ENCODE results near the gene OR4X1. TPM values are rescaled to one million over a fixed set of nuclear protein-coding genes. Genes with fewer than 3 reads are reported as not detected.

Gene OR4X1
- polyA plus RNA-seq, 1 donor from 2014 or later: not detected

DNA sequence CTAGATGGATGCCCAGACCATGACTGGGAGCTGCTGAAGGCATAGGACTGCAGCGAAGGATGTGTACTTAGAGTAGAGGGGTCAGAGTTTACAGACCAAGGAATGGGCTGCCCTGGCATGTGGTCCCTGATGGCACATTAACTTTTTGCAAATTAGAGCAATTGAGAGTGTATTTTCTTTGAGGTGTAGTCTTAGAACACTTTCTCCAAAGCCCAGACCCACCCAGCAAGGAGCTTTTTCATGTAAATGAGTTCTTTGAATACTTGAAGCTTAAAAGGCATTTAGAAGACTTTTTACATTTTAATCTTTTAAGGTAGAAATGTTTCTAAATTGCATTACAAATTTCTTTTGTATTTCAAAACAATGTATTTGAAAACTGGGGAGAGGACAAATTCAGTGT is 8.9 kb downstream of the OR4X1 start:
- H3K9ac ChIP-seq (ENCODE audit: low read length): no peak overlapping the region
- H3F3A ChIP-seq (ENCODE audit: insufficient read depth, low read length, poor library complexity, severe bottlenecking): no peaks in the 10 kb centered on the region
- no peak overlapping the region for H3K4me3 ChIP-seq (ENCODE audit: low read length)
- no peak overlapping the region for H2AFZ ChIP-seq (ENCODE audit: low read depth, low read length)
- no peak overlapping the region for H3K27ac ChIP-seq (ENCODE audit: low read length)
- H4K20me1 ChIP-seq (ENCODE audit: insufficient read depth): no peaks in the 10 kb centered on the region
- no peaks in the 10 kb centered on the region for H3K9me2 ChIP-seq (ENCODE audit: insufficient read depth, low read length)
- H3K4me2 ChIP-seq (ENCODE audit: low read length): no peak overlapping the region
- TF ChIP-seq POLR2AphosphoS5 (IDR thresholded peaks at IDR 0.05) (no peak), SMC3 (conservative IDR thresholded peaks at IDR 0.05; ENCODE audit: poor library complexity) (no peak), MXI1 (conservative IDR thresholded peaks at IDR 0.05; ENCODE audit: poor library complexity, severe bottlenecking) (no peak), EZH2 (IDR thresholded peaks at IDR 0.05; ENCODE audit: borderline replicate concordance, insufficient read depth, low read length, poor library complexity, severe bottlenecking) (no peak), EP300 (conservative IDR thresholded peaks at IDR 0.05; ENCODE audit: poor library complexity, severe bottlenecking) (no peak), RAD21 (conservative IDR thresholded peaks at IDR 0.05) (no peak), TAF1 (IDR thresholded peaks at IDR 0.05; ENCODE audit: low read depth) (no peak)
- TF ChIP-seq, protein P1, sequence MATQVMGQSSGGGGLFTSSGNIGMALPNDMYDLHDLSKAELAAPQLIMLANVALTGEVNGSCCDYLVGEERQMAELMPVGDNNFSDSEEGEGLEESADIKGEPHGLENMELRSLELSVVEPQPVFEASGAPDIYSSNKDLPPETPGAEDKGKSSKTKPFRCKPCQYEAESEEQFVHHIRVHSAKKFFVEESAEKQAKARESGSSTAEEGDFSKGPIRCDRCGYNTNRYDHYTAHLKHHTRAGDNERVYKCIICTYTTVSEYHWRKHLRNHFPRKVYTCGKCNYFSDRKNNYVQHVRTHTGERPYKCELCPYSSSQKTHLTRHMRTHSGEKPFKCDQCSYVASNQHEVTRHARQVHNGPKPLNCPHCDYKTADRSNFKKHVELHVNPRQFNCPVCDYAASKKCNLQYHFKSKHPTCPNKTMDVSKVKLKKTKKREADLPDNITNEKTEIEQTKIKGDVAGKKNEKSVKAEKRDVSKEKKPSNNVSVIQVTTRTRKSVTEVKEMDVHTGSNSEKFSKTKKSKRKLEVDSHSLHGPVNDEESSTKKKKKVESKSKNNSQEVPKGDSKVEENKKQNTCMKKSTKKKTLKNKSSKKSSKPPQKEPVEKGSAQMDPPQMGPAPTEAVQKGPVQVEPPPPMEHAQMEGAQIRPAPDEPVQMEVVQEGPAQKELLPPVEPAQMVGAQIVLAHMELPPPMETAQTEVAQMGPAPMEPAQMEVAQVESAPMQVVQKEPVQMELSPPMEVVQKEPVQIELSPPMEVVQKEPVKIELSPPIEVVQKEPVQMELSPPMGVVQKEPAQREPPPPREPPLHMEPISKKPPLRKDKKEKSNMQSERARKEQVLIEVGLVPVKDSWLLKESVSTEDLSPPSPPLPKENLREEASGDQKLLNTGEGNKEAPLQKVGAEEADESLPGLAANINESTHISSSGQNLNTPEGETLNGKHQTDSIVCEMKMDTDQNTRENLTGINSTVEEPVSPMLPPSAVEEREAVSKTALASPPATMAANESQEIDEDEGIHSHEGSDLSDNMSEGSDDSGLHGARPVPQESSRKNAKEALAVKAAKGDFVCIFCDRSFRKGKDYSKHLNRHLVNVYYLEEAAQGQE (IDR thresholded peaks at IDR 0.05; ENCODE audit: borderline replicate concordance): no peak
- TF ChIP-seq, protein P2, sequence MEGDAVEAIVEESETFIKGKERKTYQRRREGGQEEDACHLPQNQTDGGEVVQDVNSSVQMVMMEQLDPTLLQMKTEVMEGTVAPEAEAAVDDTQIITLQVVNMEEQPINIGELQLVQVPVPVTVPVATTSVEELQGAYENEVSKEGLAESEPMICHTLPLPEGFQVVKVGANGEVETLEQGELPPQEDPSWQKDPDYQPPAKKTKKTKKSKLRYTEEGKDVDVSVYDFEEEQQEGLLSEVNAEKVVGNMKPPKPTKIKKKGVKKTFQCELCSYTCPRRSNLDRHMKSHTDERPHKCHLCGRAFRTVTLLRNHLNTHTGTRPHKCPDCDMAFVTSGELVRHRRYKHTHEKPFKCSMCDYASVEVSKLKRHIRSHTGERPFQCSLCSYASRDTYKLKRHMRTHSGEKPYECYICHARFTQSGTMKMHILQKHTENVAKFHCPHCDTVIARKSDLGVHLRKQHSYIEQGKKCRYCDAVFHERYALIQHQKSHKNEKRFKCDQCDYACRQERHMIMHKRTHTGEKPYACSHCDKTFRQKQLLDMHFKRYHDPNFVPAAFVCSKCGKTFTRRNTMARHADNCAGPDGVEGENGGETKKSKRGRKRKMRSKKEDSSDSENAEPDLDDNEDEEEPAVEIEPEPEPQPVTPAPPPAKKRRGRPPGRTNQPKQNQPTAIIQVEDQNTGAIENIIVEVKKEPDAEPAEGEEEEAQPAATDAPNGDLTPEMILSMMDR (IDR thresholded peaks at IDR 0.05; ENCODE audit: poor library complexity, severe bottlenecking): no peak
- H3K36me3 ChIP-seq (ENCODE audit: insufficient read depth, low read length): no peaks in the 10 kb centered on the region
- no peaks in the 10 kb centered on the region for H3K79me2 ChIP-seq (replicated peaks; ENCODE audit: insufficient read depth, low read length)
- H3K9me3 ChIP-seq (ENCODE audit: low read length): no peaks in the 10 kb centered on the region
- no peaks in the 10 kb centered on the region for H3K27me3 ChIP-seq (ENCODE audit: insufficient read depth, low read depth, low read length)

DNA sequence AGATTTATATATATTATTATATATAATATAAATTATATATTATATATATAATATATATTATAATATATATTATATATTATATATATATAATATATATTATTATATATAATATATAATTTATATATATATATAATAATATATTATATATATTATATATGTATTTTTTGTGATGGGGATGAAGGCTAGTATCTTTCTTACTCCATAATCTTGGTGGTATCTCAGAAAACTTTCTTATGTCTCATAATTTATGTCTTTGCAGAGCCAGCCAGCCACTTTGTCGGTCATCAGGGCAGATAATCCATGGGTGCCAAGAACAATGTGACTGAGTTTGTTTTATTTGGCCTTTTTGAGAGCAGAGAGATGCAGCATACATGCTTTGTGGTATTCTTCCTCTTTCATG is 42.3 kb downstream of the OR4X1 start, which contains the start of gene OR4S1:
OR4S1 (plus strand) TSS at position 301 of the 400 bp plus-strand sequence; CDS start at position 301, 0 bp downstream.
- no peak within 1 kb of the TSS for H3K4me2 ChIP-seq (ENCODE audit: low read length)
- no peaks in the 10 kb centered on the region for H4K20me1 ChIP-seq (ENCODE audit: insufficient read depth)
- H3K9me3 ChIP-seq (ENCODE audit: low read length): peaks cover 4% of the 10 kb centered on the region

More for the DNA sequence above, 42.3 kb downstream of the OR4X1 start, which contains the start of gene OR4S1:
- no peak within 1 kb of the TSS for H3K9ac ChIP-seq (ENCODE audit: low read length)
- H3F3A ChIP-seq (ENCODE audit: insufficient read depth, low read length, poor library complexity, severe bottlenecking): no peaks in the 10 kb centered on the region
- H3K36me3 ChIP-seq (ENCODE audit: insufficient read depth, low read length): no peaks in the 10 kb centered on the region
- TF ChIP-seq, protein P2 (IDR thresholded peaks at IDR 0.05; ENCODE audit: poor library complexity, severe bottlenecking): no peak
- no peak for TF ChIP-seq RAD21 (conservative IDR thresholded peaks at IDR 0.05)
- TF ChIP-seq, protein P1 (IDR thresholded peaks at IDR 0.05; ENCODE audit: borderline replicate concordance): no peak
- TF ChIP-seq POLR2AphosphoS5 (IDR thresholded peaks at IDR 0.05): no peak
- no peak for TF ChIP-seq EP300 (conservative IDR thresholded peaks at IDR 0.05; ENCODE audit: poor library complexity, severe bottlenecking)
- no peak for TF ChIP-seq TAF1 (IDR thresholded peaks at IDR 0.05; ENCODE audit: low read depth)
- no peak for TF ChIP-seq SMC3 (conservative IDR thresholded peaks at IDR 0.05; ENCODE audit: poor library complexity)
- TF ChIP-seq MXI1 (conservative IDR thresholded peaks at IDR 0.05; ENCODE audit: poor library complexity, severe bottlenecking): no peak
- no peak for TF ChIP-seq EZH2 (IDR thresholded peaks at IDR 0.05; ENCODE audit: borderline replicate concordance, insufficient read depth, low read length, poor library complexity, severe bottlenecking)
- no peaks in the 10 kb centered on the region for H3K9me2 ChIP-seq (ENCODE audit: insufficient read depth, low read length)
- H3K27me3 ChIP-seq (ENCODE audit: insufficient read depth, low read depth, low read length): no peaks in the 10 kb centered on the region
- no peak within 1 kb of the TSS for H2AFZ ChIP-seq (ENCODE audit: low read depth, low read length)
- no peak within 1 kb of the TSS for H3K4me3 ChIP-seq (ENCODE audit: low read length)
- H3K79me2 ChIP-seq (replicated peaks; ENCODE audit: insufficient read depth, low read length): no peaks in the 10 kb centered on the region
- no peak within 1 kb of the TSS for H3K27ac ChIP-seq (ENCODE audit: low read length)
